ENCODE measurements around the gene SHISA3. TPM values are rescaled to one million over a fixed set of nuclear protein-coding genes. Genes with fewer than 3 reads are reported as not detected.

Gene SHISA3
- total RNA-seq, 1 experiment from 2014 or later = 6.0 TPM

- no peak for TF ChIP-seq USF1 (CRISPR knock-in tag; IDR thresholded peaks at IDR 0.05)
- TF ChIP-seq GRHL2 (CRISPR knock-in tag; IDR thresholded peaks at IDR 0.05; ENCODE audit: insufficient replicate concordance, severe bottlenecking) = no peak
- no peak for TF ChIP-seq SP1 (CRISPR knock-in tag; conservative IDR thresholded peaks at IDR 0.05)
- no peak for TF ChIP-seq ZSCAN18 (CRISPR knock-in tag; IDR thresholded peaks at IDR 0.05)
These were observed 49.0 kb upstream of the SHISA3 start (continued) for GRCh38 chr4:42348247-42348646.

GRCh38 chr4:42348692-42349091 is 48.6 kb upstream of the SHISA3 start:
- peaks cover 2% of the 10 kb centered on the region; the same call in 1 of the 2 replicates for H3K27me3 Mint-ChIP-seq (ENCODE audit: low read depth)
- no peak overlapping the region for H3K4me3 Mint-ChIP-seq
- DNase-seq (ENCODE audit: low spot score) (no peak), ATAC-seq (no peak; the same call in 1 of the 2 replicates)
- peaks cover 21% of the 10 kb centered on the region for H3K4me1 Mint-ChIP-seq
- H3K9me3 Mint-ChIP-seq = no peaks in the 10 kb centered on the region
- H3K27ac Mint-ChIP-seq = no peak overlapping the region
- ChIA-PET CTCF (interaction anchor here (1.0 to 1.7 kb wide), 2 partner anchors 9 to 23 kb away, joined by 5 to 6 read pairs; no protein-coding TSS in a partner anchor), POLR2A (no interaction called here)
- no peaks in the 10 kb centered on the region for H3K36me3 Mint-ChIP-seq
- TF ChIP-seq FOXP4 (CRISPR knock-in tag; IDR thresholded peaks at IDR 0.05) (no peak), NFE2L1 (CRISPR knock-in tag; IDR thresholded peaks at IDR 0.05) (no peak), RELA (CRISPR knock-in tag; IDR thresholded peaks at IDR 0.05; ENCODE audit: borderline replicate concordance) (no peak), ZNF121 (CRISPR knock-in tag; IDR thresholded peaks at IDR 0.05) (no peak), OVOL2 (CRISPR knock-in tag; IDR thresholded peaks at IDR 0.05; ENCODE audit: borderline replicate concordance) (no peak), CTCF (IDR thresholded peaks at IDR 0.05) (no peak), CREB1 (CRISPR knock-in tag; IDR thresholded peaks at IDR 0.05) (no peak), SOX15 (CRISPR knock-in tag; IDR thresholded peaks at IDR 0.05) (no peak), NFATC4 (CRISPR knock-in tag; IDR thresholded peaks at IDR 0.05) (no peak), TP53 (CRISPR knock-in tag; IDR thresholded peaks at IDR 0.05) (no peak), GTF2I (CRISPR knock-in tag; conservative IDR thresholded peaks at IDR 0.05) (no peak), NR2C2 (CRISPR knock-in tag; IDR thresholded peaks at IDR 0.05) (no peak)
- TF ChIP-seq, protein P1, sequence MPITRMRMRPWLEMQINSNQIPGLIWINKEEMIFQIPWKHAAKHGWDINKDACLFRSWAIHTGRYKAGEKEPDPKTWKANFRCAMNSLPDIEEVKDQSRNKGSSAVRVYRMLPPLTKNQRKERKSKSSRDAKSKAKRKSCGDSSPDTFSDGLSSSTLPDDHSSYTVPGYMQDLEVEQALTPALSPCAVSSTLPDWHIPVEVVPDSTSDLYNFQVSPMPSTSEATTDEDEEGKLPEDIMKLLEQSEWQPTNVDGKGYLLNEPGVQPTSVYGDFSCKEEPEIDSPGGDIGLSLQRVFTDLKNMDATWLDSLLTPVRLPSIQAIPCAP (CRISPR knock-in tag; IDR thresholded peaks at IDR 0.05) = no peak
- TF ChIP-seq, protein P2, sequence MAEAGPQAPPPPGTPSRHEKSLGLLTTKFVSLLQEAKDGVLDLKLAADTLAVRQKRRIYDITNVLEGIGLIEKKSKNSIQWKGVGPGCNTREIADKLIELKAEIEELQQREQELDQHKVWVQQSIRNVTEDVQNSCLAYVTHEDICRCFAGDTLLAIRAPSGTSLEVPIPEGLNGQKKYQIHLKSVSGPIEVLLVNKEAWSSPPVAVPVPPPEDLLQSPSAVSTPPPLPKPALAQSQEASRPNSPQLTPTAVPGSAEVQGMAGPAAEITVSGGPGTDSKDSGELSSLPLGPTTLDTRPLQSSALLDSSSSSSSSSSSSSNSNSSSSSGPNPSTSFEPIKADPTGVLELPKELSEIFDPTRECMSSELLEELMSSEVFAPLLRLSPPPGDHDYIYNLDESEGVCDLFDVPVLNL (CRISPR knock-in tag; IDR thresholded peaks at IDR 0.05; ENCODE audit: borderline replicate concordance, low read depth) = no peak
- TF ChIP-seq, protein P3, sequence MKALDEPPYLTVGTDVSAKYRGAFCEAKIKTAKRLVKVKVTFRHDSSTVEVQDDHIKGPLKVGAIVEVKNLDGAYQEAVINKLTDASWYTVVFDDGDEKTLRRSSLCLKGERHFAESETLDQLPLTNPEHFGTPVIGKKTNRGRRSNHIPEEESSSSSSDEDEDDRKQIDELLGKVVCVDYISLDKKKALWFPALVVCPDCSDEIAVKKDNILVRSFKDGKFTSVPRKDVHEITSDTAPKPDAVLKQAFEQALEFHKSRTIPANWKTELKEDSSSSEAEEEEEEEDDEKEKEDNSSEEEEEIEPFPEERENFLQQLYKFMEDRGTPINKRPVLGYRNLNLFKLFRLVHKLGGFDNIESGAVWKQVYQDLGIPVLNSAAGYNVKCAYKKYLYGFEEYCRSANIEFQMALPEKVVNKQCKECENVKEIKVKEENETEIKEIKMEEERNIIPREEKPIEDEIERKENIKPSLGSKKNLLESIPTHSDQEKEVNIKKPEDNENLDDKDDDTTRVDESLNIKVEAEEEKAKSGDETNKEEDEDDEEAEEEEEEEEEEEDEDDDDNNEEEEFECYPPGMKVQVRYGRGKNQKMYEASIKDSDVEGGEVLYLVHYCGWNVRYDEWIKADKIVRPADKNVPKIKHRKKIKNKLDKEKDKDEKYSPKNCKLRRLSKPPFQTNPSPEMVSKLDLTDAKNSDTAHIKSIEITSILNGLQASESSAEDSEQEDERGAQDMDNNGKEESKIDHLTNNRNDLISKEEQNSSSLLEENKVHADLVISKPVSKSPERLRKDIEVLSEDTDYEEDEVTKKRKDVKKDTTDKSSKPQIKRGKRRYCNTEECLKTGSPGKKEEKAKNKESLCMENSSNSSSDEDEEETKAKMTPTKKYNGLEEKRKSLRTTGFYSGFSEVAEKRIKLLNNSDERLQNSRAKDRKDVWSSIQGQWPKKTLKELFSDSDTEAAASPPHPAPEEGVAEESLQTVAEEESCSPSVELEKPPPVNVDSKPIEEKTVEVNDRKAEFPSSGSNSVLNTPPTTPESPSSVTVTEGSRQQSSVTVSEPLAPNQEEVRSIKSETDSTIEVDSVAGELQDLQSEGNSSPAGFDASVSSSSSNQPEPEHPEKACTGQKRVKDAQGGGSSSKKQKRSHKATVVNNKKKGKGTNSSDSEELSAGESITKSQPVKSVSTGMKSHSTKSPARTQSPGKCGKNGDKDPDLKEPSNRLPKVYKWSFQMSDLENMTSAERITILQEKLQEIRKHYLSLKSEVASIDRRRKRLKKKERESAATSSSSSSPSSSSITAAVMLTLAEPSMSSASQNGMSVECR (CRISPR knock-in tag; IDR thresholded peaks at IDR 0.05; ENCODE audit: borderline replicate concordance) = no peak
- TF ChIP-seq, protein P4, sequence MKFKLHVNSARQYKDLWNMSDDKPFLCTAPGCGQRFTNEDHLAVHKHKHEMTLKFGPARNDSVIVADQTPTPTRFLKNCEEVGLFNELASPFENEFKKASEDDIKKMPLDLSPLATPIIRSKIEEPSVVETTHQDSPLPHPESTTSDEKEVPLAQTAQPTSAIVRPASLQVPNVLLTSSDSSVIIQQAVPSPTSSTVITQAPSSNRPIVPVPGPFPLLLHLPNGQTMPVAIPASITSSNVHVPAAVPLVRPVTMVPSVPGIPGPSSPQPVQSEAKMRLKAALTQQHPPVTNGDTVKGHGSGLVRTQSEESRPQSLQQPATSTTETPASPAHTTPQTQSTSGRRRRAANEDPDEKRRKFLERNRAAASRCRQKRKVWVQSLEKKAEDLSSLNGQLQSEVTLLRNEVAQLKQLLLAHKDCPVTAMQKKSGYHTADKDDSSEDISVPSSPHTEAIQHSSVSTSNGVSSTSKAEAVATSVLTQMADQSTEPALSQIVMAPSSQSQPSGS (CRISPR knock-in tag; IDR thresholded peaks at IDR 0.05; ENCODE audit: borderline replicate concordance, low read depth) = no peak

Measured in WTC11 (cell line).